ENCODE data around the gene TBCC.
A peak's percentile ranks its signal among the peaks of the same experiment; 100 is the strongest.
"Not testable (repeated sequence)": the region's sequence is repeated elsewhere in the genome, so short reads cannot be mapped to it uniquely, and the experiment has no call there.

Gene TBCC

DNA sequence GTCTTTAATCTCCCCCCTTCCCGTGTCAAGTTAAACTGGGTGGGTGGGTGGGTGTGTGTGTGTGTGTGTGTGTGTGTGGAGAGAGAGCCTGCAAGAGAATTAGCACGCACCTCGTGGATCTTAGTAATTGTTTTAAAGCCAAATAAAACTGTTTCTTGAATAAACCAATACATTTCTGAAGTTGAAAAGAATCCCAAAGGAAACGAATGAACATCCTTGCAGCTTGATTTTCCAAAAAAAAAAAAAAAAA is 35.6 kb upstream of the TBCC start:
- H3K27me3 Mint-ChIP-seq: no peaks in the 10 kb centered on the region
- H3K4me3 Mint-ChIP-seq: peak overlapping the region; percentile 95
- H3K4me1 Mint-ChIP-seq (ENCODE audit: low read depth): peaks cover 42% of the 10 kb centered on the region
- no peak for DNase-seq
- H3K27ac Mint-ChIP-seq: peak overlapping the region; percentile 96
- H3K9me3 Mint-ChIP-seq: no peaks in the 10 kb centered on the region
- H3K36me3 Mint-ChIP-seq (ENCODE audit: low read depth): peaks cover 28% of the 10 kb centered on the region

DNA sequence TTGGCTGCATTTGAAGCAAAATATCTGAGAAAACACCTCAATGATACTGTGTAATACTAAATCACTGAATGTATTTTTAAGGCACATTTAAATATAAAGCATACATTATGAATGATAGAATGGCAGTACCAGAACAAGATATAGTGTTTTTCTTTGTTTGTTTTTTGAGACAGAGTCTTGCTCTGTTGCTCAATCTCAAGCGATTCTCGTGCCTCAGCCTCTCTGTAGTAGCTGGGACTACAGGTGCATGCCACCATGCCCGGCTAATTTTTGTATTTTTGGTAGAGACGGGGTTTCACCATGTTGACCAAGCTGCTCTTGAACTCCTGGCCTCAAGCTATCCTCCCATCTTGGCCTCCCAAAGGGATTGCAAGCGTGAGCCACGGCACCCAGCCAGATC is 33.6 kb upstream of the TBCC start:
- H3K4me1 Mint-ChIP-seq (ENCODE audit: low read depth): peaks cover 55% of the 10 kb centered on the region

DNA sequence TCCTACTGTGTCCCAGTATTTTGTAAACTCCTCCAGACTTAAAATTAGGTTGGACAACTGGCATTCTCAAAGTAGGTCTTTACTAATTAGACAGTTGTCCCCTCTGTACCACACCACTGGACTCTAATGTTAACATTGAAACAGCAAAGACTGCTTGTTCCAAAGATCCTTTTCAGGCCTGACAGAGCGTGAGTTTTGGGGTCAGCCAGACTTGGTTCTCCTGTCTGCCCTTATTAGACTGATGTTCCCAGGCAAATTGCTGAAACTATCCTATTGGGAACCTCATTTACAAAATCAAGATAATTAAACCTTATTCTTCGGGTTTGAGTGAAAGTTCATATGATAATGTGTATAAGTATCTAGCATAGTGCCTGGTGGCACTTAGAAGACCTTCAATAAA is 32.2 kb upstream of the TBCC start:
- no peak for DNase-seq
- no peak overlapping the region for H3K27ac Mint-ChIP-seq
- H3K36me3 Mint-ChIP-seq (ENCODE audit: low read depth): peaks cover 7% of the 10 kb centered on the region
- no peaks in the 10 kb centered on the region for H3K27me3 Mint-ChIP-seq
- no peak overlapping the region for H3K4me3 Mint-ChIP-seq
- no peaks in the 10 kb centered on the region for H3K9me3 Mint-ChIP-seq
- peaks cover 65% of the 10 kb centered on the region for H3K4me1 Mint-ChIP-seq (ENCODE audit: low read depth)

More for the DNA sequence above, 33.6 kb upstream of the TBCC start:
- Mint-ChIP-seq H3K27me3 (no peaks in the 10 kb centered on the region), H3K4me3 (no peak overlapping the region), H3K36me3 (ENCODE audit: low read depth) (peaks cover 19% of the 10 kb centered on the region), H3K27ac (peak overlapping the region; percentile 47), H3K9me3 (no peaks in the 10 kb centered on the region)
- no peak for DNase-seq

DNA sequence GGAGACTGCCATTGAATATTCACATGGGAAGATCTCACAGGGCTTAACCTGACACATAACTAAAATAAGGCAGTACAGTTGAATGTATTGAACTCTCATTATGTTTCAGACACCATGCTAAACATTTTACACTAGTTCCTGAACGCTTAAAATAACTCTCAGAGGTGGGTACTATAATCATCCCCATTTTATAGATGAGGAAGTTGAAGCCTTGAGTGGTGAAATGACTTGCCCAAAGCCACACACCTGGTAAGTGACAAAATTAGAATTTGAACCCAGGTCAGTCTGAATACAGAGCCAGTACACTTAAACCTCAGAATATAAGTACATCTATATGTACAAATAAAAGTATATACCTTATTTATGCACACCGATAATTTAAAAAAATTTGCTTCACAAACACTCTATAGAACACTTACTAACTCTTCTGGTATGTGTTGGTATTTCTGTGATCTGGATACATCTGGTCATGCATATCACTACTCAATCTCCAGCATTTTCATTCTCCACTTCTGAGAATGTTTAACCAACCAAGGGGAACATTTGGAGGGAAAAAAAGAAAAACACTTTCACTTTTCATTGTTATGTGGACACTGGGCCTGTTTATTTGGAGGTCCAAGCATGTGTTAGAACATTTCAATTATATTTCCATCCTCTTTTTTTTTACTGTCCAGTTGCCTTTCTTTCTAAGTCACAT is 31.4 kb upstream of the TBCC start:
- Mint-ChIP-seq H3K36me3 (ENCODE audit: low read depth) (peaks cover 5% of the 10 kb centered on the region), H3K27ac (peak overlapping the region; percentile 78), H3K4me1 (ENCODE audit: low read depth) (peaks cover 71% of the 10 kb centered on the region), H3K9me3 (no peaks in the 10 kb centered on the region), H3K27me3 (no peaks in the 10 kb centered on the region), H3K4me3 (no peak overlapping the region)
- no peak for DNase-seq

GRCh38 chr6:42774821-42775487 is 29.1 kb upstream of the TBCC start:
- not testable (repeated sequence) for H3K9me3 Mint-ChIP-seq; H3K36me3 Mint-ChIP-seq (ENCODE audit: low read depth); H3K27me3 Mint-ChIP-seq
- H3K27ac Mint-ChIP-seq: peak overlapping the region; percentile 93
- H3K4me1 Mint-ChIP-seq (ENCODE audit: low read depth): peaks cover 78% of the 10 kb centered on the region
- DNase-seq: peak; percentile 75
- H3K4me3 Mint-ChIP-seq: peak overlapping the region; percentile 76

DNA sequence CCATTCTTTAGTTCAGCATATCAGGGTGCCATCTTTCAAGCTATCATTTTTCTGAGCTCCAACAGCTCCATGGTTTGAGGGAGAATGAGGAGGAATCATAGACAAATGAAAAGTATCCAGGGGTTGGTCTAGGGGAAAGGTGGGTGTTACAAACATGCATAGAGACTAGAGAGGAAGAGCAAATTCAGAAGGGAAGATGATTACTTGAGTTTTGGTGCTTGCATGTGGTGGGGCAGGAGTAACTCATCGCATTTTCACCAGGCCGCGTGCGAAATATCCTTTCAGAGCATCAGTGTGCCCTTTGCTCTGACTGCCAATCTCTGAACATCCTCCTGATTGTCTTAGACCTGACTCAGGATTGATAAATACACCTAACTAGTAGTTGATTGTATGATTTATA is 28.3 kb upstream of the TBCC start:
- Mint-ChIP-seq H3K4me3 (peak overlapping the region; percentile 76), H3K27ac (peak overlapping the region; percentile 93), H3K27me3 (no peaks in the 10 kb centered on the region), H3K4me1 (ENCODE audit: low read depth) (peaks cover 77% of the 10 kb centered on the region), H3K9me3 (no peaks in the 10 kb centered on the region), H3K36me3 (ENCODE audit: low read depth) (peaks cover 7% of the 10 kb centered on the region)
- DNase-seq: peak; percentile 48

- H3K4me1 Mint-ChIP-seq (ENCODE audit: low read depth): peaks cover 60% of the 10 kb centered on the region
- DNase-seq: no peak
- H3K4me3 Mint-ChIP-seq: peak overlapping the region; percentile 65
- H3K27me3 Mint-ChIP-seq: no peaks in the 10 kb centered on the region
- peak overlapping the region; percentile 99 for H3K27ac Mint-ChIP-seq
- H3K36me3 Mint-ChIP-seq (ENCODE audit: low read depth): peaks cover 6% of the 10 kb centered on the region
- no peaks in the 10 kb centered on the region for H3K9me3 Mint-ChIP-seq
Measured at GRCh38 chr6:42771741-42772100, 25.8 kb upstream of the TBCC start.

GRCh38 chr6:42769836-42770235 is 23.9 kb upstream of the TBCC start:
- DNase-seq: no peak
- Mint-ChIP-seq H3K36me3 (ENCODE audit: low read depth) (peaks cover 12% of the 10 kb centered on the region), H3K27ac (peak overlapping the region; percentile 80), H3K27me3 (no peaks in the 10 kb centered on the region), H3K9me3 (no peaks in the 10 kb centered on the region), H3K4me1 (ENCODE audit: low read depth) (peaks cover 54% of the 10 kb centered on the region), H3K4me3 (no peak overlapping the region)

- peaks cover 12% of the 10 kb centered on the region for H3K36me3 Mint-ChIP-seq (ENCODE audit: low read depth)
- no peak for DNase-seq
- H3K27ac Mint-ChIP-seq: no peak overlapping the region
- peaks cover 47% of the 10 kb centered on the region for H3K4me1 Mint-ChIP-seq (ENCODE audit: low read depth)
- no peaks in the 10 kb centered on the region for H3K27me3 Mint-ChIP-seq
- no peak overlapping the region for H3K4me3 Mint-ChIP-seq
- H3K9me3 Mint-ChIP-seq: no peaks in the 10 kb centered on the region
Measured at GRCh38 chr6:42769051-42769450, 23.1 kb upstream of the TBCC start.

DNA sequence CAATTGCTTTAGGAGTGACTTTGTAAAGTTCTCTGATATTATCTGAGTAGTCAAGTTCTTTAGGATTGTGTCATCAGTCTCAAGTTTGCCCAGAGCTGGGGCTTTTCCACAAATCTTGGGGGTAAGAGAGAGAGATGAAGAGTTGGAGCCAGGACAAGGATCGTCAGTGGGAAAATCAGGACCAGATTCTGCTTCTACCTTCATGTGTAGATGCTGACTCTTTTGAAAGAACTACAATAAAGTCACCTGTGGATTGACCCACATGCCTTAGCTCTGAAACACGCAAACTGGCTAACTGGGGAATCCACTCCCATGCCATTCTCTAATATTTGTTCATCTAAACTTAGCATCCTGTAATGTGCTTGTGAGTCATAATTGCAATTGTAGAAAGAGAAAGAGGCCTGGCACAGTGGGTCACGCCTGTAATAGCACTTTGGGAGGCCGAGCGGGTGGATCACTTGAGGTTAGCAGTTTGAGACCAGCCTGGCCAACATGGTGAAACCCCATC is 20.3 kb upstream of the TBCC start:
- no peak for DNase-seq
- H3K27ac Mint-ChIP-seq: no peak overlapping the region
- H3K9me3 Mint-ChIP-seq: no peaks in the 10 kb centered on the region
- H3K4me1 Mint-ChIP-seq (ENCODE audit: low read depth): peaks cover 30% of the 10 kb centered on the region
- no peak overlapping the region for H3K4me3 Mint-ChIP-seq
- H3K27me3 Mint-ChIP-seq: no peaks in the 10 kb centered on the region
- peaks cover 15% of the 10 kb centered on the region for H3K36me3 Mint-ChIP-seq (ENCODE audit: low read depth)

GRCh38 chr6:42764911-42765648 is 19.2 kb upstream of the TBCC start:
- no peak overlapping the region for H3K27ac Mint-ChIP-seq
- no peak for DNase-seq
- no peaks in the 10 kb centered on the region for H3K9me3 Mint-ChIP-seq
- no peaks in the 10 kb centered on the region for H3K27me3 Mint-ChIP-seq
- no peak overlapping the region for H3K4me3 Mint-ChIP-seq
- H3K4me1 Mint-ChIP-seq (ENCODE audit: low read depth): peaks cover 22% of the 10 kb centered on the region
- peaks cover 14% of the 10 kb centered on the region for H3K36me3 Mint-ChIP-seq (ENCODE audit: low read depth)

DNA sequence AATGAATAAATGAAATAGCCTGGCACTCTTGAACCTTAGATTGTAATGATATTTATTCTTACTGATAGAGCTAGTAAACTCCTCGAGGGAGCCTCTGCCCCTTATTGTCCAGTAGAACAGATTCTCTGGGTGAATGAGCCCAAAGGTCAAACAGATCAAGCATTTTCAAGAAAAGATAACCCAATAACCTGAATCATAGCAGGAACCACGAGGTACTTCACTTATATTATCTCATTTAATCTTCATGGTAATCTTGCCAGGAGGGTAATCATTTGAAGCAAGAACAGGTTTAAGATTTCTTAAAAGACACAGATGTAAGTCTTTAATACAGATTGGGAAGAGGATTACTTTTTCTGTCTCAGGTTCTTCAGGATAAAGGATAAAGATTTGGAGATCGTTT is 17.0 kb upstream of the TBCC start:
- Mint-ChIP-seq H3K4me3 (no peak overlapping the region), H3K4me1 (ENCODE audit: low read depth) (peaks cover 13% of the 10 kb centered on the region), H3K9me3 (no peaks in the 10 kb centered on the region), H3K36me3 (ENCODE audit: low read depth) (peaks cover 29% of the 10 kb centered on the region), H3K27me3 (no peaks in the 10 kb centered on the region), H3K27ac (no peak overlapping the region)
- DNase-seq: no peak

- Mint-ChIP-seq H3K27me3 (no peaks in the 10 kb centered on the region), H3K4me3 (no peak overlapping the region), H3K9me3 (no peaks in the 10 kb centered on the region), H3K27ac (no peak overlapping the region), H3K36me3 (ENCODE audit: low read depth) (peaks cover 26% of the 10 kb centered on the region), H3K4me1 (ENCODE audit: low read depth) (peaks cover 13% of the 10 kb centered on the region)
- DNase-seq: no peak
Measured at GRCh38 chr6:42762426-42762859, 16.5 kb upstream of the TBCC start.

GRCh38 chr6:42761287-42762067 is 15.6 kb upstream of the TBCC start:
- peaks cover 13% of the 10 kb centered on the region for H3K4me1 Mint-ChIP-seq (ENCODE audit: low read depth)
- H3K27ac Mint-ChIP-seq: no peak overlapping the region
- DNase-seq: no peak
- H3K4me3 Mint-ChIP-seq: no peak overlapping the region
- H3K27me3 Mint-ChIP-seq: no peaks in the 10 kb centered on the region
- no peaks in the 10 kb centered on the region for H3K9me3 Mint-ChIP-seq
- H3K36me3 Mint-ChIP-seq (ENCODE audit: low read depth): peaks cover 26% of the 10 kb centered on the region

Data from activated T-cell treated with anti-CD3 and anti-CD28 coated beads, Interleukin-2, amount 50 U/mL, for 24 hours (primary cell).